ENCODE data around the gene PKP4. TPM values are rescaled to one million over a fixed set of nuclear protein-coding genes. Genes with fewer than 3 reads are reported as not detected.

Gene PKP4
- total and polyA plus RNA-seq, 2 of the 8 experiments (the other 6 are each of a cell fraction or from before 2014, with no cell fraction given), result 48.2 to 88.0 TPM

DNA sequence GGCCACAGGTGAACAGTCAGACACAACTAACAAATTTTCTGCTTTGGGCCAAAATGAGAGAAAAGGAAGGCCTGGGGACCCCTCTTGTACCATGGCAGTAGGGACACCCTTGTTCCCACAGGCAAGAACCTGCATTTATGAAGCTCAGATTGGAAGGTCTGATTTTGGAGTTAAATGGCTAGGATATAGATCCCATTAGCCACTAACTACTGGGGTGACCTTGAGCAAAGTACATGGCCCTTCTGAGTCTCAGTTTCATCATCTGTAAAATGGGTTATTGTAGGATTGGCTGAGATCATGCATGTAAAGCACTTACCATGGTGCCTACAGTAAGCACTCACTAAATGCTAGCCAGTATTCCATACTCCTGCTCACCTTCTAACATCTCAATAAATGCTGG is 236.7 kb downstream of the PKP4 start:
- H2BK12ac ChIP-seq (ENCODE audit: low read depth, low read length), result no peak overlapping the region
- no peak overlapping the region for H3K27ac ChIP-seq (ENCODE audit: low read depth, low read length)
- no peak overlapping the region for H3K14ac ChIP-seq (ENCODE audit: insufficient read length)
- no peaks in the 10 kb centered on the region for H3K23me2 ChIP-seq (ENCODE audit: low read depth, low read length)
- H3K4me1 ChIP-seq (replicated peaks in 1 of 4; ENCODE audit: control insufficient read depth in 3 of 4, insufficient read depth in 4 of 4, low read length in 3 of 4), result no peaks in the 10 kb centered on the region; a peak in 2 of 7 replicates
- no peaks in the 10 kb centered on the region for H3K36me3 ChIP-seq (ENCODE audit: control insufficient read depth in 2 of 4, insufficient read depth in 4 of 4, low read length in 3 of 4)
- no peak overlapping the region for H2BK120ac ChIP-seq (replicated peaks; ENCODE audit: low read depth, low read length)
- no peaks in the 10 kb centered on the region for H3K27me3 ChIP-seq (replicated peaks in 1 of 4; ENCODE audit: control insufficient read depth in 3 of 4, extremely low read depth in 1 of 4, insufficient read depth in 3 of 4, low read length in 3 of 4)
- no peak overlapping the region for H4K5ac ChIP-seq (ENCODE audit: insufficient read length, low read depth, low read length)
- H3K4ac ChIP-seq (replicated peaks; ENCODE audit: insufficient read length, low read depth, low read length), result no peak overlapping the region
- TF ChIP-seq GABPA (IDR thresholded peaks at IDR 0.05; ENCODE audit: borderline replicate concordance, insufficient read depth, low read length) (no peak), EGR1 (IDR thresholded peaks at IDR 0.05; ENCODE audit: borderline replicate concordance, low read depth, low read length) (no peak)
- TF ChIP-seq, protein P1, sequence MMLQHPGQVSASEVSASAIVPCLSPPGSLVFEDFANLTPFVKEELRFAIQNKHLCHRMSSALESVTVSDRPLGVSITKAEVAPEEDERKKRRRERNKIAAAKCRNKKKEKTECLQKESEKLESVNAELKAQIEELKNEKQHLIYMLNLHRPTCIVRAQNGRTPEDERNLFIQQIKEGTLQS (IDR thresholded peaks at IDR 0.05; ENCODE audit: insufficient read depth, low read depth, low read length), result no peak
- H3K18ac ChIP-seq (ENCODE audit: extremely low read depth, low read length), result no peak overlapping the region
- no peak overlapping the region for H3K56ac ChIP-seq (replicated peaks; ENCODE audit: insufficient read length, low read depth, low read length)
- H4K8ac ChIP-seq (ENCODE audit: extremely low read depth, insufficient read depth, low read length), result no peak overlapping the region
- no peak overlapping the region for H3K23ac ChIP-seq (ENCODE audit: insufficient read length)
- H2BK20ac ChIP-seq (ENCODE audit: low read length), result no peak overlapping the region
- no peaks in the 10 kb centered on the region for H3K9me3 ChIP-seq (ENCODE audit: insufficient read depth in 2 of 2, low read depth in 1 of 2, low read length in 1 of 2)
- no peak overlapping the region for H4K91ac ChIP-seq (replicated peaks; ENCODE audit: insufficient read length, low read length)
- no peak overlapping the region for H2AK5ac ChIP-seq (ENCODE audit: low read depth, low read length)
- no peak overlapping the region for H2BK5ac ChIP-seq (ENCODE audit: low read depth, low read length)
- no peaks in the 10 kb centered on the region for H3K79me1 ChIP-seq (ENCODE audit: low read depth, low read length)
- no peak overlapping the region for H3K9ac ChIP-seq (replicated peaks in 1 of 4; ENCODE audit: extremely low read depth in 1 of 4, low read depth in 3 of 4, low read length in 3 of 4)
- ChIA-PET CTCF (ENCODE audit: partially characterized antibody) (no interaction called here), POLR2A (ENCODE audit: partially characterized antibody) (no interaction called here)
- no peaks in the 10 kb centered on the region for H3K79me2 ChIP-seq (ENCODE audit: control insufficient read depth in 1 of 2, insufficient read depth in 2 of 2, low read length in 2 of 2)
- H3K4me2 ChIP-seq (ENCODE audit: insufficient read depth in 1 of 2, low read depth in 2 of 2, low read length in 2 of 2), result no peak overlapping the region
- H3K4me3 ChIP-seq (ENCODE audit: extremely low read depth in 1 of 4, insufficient read depth in 2 of 4, low read depth in 3 of 4, low read length in 4 of 4), result no peak overlapping the region
- no peak overlapping the region for H2BK15ac ChIP-seq (ENCODE audit: low read length)
- H4K20me1 ChIP-seq (replicated peaks in 1 of 2; ENCODE audit: control insufficient read depth in 1 of 2, insufficient read depth in 2 of 2, low read length in 2 of 2), result no peaks in the 10 kb centered on the region
- H2AFZ ChIP-seq (ENCODE audit: low read length), result no peak overlapping the region
- DNase-seq (ENCODE audit: low read depth in 1 of 2, low spot score in 2 of 2), result no peak
- FAIRE-seq, result no peak
